GM21390 (cell line): ENCODE data around the gene ALOX15.
"Not testable (repeated sequence)": the region's sequence is repeated elsewhere in the genome, so short reads cannot be mapped to it uniquely, and the experiment has no call there.

ENCODE experiments used
- ATAC-seq: cut with Tn5 transposase; IDR thresholded peaks from one replicate; pipeline ENCODE4 v1.9.1; 2021; ENCODE audit not compliant: unreplicated experiment

ALOX15 gene, protein sequence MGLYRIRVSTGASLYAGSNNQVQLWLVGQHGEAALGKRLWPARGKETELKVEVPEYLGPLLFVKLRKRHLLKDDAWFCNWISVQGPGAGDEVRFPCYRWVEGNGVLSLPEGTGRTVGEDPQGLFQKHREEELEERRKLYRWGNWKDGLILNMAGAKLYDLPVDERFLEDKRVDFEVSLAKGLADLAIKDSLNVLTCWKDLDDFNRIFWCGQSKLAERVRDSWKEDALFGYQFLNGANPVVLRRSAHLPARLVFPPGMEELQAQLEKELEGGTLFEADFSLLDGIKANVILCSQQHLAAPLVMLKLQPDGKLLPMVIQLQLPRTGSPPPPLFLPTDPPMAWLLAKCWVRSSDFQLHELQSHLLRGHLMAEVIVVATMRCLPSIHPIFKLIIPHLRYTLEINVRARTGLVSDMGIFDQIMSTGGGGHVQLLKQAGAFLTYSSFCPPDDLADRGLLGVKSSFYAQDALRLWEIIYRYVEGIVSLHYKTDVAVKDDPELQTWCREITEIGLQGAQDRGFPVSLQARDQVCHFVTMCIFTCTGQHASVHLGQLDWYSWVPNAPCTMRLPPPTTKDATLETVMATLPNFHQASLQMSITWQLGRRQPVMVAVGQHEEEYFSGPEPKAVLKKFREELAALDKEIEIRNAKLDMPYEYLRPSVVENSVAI

DNA sequence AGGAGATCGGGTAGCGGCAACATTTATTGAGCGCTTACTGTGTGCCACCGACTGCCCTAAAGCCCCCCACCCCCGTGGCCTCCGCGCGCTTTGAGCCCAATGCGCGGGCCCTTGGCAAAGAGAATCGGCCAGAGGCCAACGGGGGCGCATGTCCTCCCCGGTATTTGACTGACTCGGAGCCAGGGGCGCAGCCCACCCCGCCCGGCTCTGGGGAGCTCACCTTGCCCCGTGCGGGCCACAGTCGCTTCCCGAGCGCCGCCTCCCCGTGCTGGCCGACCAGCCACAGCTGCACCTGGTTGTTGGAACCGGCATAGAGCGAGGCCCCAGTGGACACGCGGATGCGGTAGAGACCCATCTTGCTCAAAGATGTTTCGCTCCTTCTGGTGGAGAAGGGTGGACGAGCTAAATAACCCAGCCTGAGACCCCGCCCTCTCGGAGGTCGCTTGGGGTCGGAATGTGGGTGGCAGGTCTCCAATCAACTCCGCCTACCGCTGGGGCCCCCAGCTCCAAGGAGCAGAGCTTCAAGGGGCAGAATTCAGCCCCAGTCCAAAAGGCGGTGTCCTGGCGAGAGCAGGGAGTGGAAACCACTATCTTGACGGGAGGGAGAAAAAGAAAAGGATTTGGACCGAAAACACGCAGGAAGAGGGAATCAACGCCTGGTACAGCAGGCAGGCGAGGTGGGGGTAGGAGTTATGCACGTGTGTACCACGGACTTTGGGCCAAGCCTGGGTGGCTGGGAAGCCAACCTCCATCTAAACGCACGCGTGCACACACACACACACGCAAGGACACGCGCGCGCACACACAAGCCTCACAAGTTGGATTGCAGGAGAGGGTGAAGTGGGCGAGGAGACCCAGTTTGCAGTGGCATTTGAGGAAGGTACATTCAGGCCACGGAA is at the start of gene ALOX15:
ALOX15 (minus strand) TSS at position 382 of the 899 bp plus-strand sequence; CDS start at position 355, 27 bp downstream.
- ATAC-seq, result no peak

GRCh38 chr17:4690745-4691144 is 49.3 kb upstream of the ALOX15 start:
- ATAC-seq, result no peak

- ATAC-seq, result not testable (repeated sequence)
Measured at GRCh38 chr17:4689872-4690271, 48.4 kb upstream of the ALOX15 start.

DNA sequence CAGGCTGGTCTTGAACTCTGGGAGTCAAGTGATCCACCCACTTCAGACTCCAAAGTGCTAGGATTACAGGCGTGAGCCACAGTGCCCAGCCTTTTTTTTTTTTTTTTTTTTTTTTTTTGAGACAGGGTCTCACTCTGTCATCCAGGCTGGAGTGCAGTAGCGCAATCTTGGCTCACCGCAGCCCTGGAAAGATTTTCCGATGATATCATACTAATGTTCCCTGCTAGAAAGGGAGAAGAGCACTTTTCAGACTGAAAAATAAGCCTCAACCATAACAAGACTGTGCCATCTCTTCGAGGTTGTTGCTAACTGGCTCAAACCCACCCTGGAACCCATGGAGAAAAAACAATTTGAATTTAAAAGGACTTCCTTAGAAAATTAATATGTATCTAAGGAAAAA is 42.3 kb upstream of the ALOX15 start:
- ATAC-seq, result not testable (repeated sequence)

- ATAC-seq, result no peak
Measured at GRCh38 chr17:4679658-4680057, 38.2 kb upstream of the ALOX15 start.

DNA sequence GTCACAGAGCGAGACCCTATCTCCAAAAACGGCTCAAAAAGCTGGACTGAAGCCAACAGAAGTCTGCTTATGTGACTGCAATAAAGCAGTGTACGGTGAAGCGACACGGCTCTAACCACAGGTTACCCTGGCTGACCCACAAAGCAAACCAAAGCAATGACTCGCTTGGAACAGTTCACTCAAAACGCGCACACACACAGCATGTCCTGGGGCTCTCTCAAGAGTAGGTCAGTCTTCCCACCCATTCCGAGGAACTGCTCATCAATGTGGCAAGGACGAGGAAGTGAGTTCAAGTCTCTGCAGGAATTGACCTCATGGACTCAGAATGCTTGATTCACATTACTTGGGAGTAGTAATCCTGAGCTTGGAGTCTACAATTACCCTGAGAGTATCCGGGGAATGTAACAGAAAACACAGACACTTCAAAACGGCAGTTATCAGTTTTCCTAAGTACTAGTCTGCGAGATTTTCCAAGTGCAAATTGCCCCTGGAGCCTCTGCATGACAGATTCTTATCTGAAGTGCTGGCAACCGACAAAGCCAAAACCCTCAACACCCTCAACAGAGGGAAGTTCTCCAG is 37.1 kb upstream of the ALOX15 start:
- no peak for ATAC-seq

- ATAC-seq, result no peak
Measured at GRCh38 chr17:4676791-4677190, 35.3 kb upstream of the ALOX15 start.

GRCh38 chr17:4675791-4676190 is 34.3 kb upstream of the ALOX15 start:
- ATAC-seq, result no peak

GRCh38 chr17:4674685-4674998 is 33.2 kb upstream of the ALOX15 start:
- ATAC-seq, result no peak

GRCh38 chr17:4673986-4674684 is 32.7 kb upstream of the ALOX15 start:
- no peak for ATAC-seq

DNA sequence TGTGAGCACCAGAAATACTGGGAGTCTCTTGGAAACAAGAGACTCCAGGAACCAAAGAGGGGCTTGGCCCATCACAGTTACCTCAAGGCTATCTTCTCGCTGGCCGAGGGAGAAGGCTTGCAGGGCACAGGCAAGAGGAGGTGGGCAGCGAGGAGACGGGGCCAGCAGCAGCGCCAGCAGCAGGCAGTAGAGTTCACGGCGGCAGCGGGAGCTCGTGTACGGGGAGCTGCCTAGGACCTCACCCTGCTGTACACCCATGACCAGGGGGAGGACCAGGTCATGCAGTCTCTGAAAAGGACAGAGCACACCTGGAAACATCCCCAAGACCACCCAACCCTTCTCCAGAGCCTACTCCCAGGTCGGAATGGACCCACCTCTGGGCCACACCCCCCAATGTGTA is 31.7 kb upstream of the ALOX15 start:
- ATAC-seq, result no peak

DNA sequence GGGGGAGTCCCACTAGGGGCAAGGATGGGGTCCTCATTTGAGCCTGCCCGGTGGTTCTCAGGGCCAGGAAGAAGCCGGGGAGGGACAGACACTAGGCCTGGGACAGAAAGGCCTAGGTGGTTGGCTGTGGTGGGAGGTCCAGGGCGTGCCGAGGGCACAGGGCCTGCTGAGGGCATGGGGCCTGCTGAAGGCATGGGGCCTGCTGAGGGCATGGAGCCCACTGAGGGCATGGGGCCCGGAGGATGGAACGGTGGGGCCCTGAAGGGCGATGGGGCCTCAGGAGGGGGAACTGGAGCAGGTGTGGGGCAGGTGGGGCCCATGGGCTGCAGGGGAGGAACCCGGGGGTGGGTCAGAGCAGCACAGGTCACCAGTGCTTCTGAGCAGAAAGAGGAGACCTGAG is 31.3 kb upstream of the ALOX15 start:
- ATAC-seq, result no peak

DNA sequence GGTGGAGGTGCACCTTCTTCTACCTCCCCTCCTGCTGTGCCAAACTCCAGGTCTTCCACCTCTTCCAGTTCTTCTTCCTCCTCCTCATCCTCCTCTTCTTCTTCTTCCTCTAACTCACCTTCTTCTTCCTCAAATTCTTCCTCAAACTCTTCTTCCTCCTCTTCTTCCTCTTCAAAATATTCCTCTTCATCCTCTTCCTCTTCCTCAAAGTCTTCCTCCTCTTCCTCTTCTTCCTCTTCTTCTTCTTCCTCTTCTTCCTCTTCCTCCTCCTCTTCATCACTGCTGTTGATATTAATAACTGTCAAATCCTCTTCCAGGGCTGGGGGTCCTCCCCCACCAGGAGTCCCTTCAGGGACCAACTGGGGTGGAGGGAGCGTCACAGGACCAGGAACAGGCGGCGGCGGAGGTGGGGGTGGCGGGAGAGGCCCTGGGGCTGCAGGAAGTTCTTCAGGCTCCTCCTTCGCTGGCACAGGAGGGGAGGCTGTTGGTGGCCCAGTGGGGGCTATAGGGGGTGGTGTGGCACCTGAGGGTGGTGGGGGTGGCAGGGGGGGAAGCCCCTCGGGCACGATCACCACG is 30.7 kb upstream of the ALOX15 start:
- no peak for ATAC-seq

DNA sequence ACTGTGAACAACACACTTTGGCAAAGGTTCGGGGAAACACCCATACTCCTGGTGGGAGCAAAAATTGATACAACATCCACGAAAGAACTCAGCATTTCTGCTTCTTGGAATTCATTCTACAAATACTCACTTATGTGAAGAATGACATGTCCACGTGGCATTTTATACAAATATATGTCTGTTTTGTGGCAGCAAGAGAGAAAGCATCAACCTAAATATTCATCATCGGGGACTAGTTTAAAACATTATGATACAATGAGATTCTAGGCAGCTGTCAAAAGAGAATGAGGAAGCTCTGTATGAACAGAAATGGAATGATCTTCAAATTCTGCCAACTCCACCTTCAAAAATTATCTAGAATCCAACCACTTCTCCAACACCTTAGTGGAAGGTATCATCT is 25.7 kb upstream of the ALOX15 start:
- ATAC-seq, result no peak

DNA sequence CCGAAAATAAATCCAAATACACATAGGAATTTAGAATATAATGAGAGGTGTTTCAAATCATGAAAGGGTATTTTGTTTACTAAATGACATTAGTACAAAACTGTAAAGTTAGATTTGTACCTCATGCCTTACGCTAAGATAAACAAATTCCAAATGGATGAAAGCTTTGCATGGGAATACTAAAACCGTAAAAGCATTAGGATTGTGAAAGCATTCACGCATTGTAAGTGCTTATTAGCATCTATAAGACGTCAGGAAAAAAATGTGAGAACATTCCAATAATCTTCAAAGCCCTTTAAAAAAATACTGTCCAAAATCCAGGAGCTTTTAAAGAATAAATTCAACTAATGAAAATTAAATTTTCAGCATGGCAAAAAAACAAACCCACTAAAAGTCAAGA is 24.8 kb upstream of the ALOX15 start:
- ATAC-seq, result no peak

DNA sequence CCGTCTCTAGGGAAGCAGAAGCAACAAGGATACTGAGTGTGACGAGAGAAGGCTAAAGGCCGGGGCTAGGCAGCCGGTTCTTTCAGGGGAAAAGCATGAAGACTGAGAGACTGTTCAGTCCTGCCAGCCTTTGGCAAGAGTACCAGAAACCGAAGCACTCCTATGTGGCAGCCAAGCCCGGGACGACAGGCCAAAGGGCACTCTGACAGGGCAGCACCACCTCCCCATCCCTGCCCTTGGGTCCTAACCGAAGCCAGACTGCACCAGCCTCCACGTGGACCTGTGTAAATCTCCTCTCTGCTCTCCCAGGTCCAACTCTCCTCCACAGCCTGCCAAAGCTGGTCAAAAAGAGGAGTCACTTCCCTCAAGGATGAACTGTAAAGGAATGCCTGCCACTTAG is 23.5 kb upstream of the ALOX15 start:
- no peak for ATAC-seq

DNA sequence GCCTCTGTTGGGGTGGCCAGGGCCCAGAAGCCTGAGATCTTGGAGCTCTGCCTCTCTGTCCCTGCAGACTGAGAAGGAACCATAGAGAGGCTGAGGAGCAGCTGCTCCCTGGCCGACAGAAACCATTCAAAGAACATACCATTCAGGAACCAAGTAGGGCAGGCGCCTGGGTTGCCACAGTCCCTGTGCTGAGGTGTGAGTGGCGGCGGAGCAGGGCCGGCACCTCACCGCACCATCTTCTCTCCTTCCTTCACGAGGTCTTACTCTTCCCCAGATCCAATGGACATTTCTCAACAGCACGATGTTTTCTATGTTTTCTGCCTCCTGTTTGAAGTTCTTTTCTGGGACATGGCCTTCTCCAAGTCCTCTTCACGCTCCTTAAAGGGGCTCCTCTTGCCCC is 22.8 kb upstream of the ALOX15 start:
- ATAC-seq, result no peak

- ATAC-seq, result no peak
Measured at GRCh38 chr17:4663711-4664110, 22.2 kb upstream of the ALOX15 start.

GRCh38 chr17:4658478-4659305 is 17.2 kb upstream of the ALOX15 start:
- no peak for ATAC-seq
